Left lung (tissue), 10 donors: ENCODE data around the gene MAU2. TPM values are rescaled to one million over a fixed set of nuclear protein-coding genes. Genes with fewer than 3 reads are reported as not detected.

Source experiments
- ATAC-seq: fragments of 200-7000 bp; cut with Tn5 transposase; one replicate; pipeline ENCODE4 v1.9.1; 2020; ENCODE audit warnings: moderate library complexity
- DNase-seq, 4 donors: peaks; one replicate each; pipeline ENCODE4 v3.0.0-alpha.2; 2013 to 2020
- H3K27ac ChIP-seq, 2 donors: fragments of 200-600 bp; sonication (generic) in 1 of 2; one replicate each; pipeline versions ENCODE4 v1.5.0 to v1.8.0; 2020 to 2021
- H3K27me3 ChIP-seq, 2 donors: fragments of 200-600 bp; sonication (generic) in 1 of 2; one replicate each; pipeline versions ENCODE4 v1.5.0 to v1.8.0; 2020 to 2021
- H3K36me3 ChIP-seq, 2 donors: fragments of 200-600 bp; sonication (generic) in 1 of 2; one replicate each; pipeline versions ENCODE4 v1.5.0 to v1.8.0; 2020 to 2021
- H3K4me1 ChIP-seq, 2 donors: fragments of 200-600 bp; one replicate each; pipeline ENCODE4 v1.8.0; 2021
- H3K4me3 ChIP-seq, 2 donors: fragments of 200-600 bp; sonication (generic) in 1 of 2; one replicate each; pipeline versions ENCODE4 v1.5.0 to v1.8.0; 2020 to 2021; ENCODE audit warnings: mild to moderate bottlenecking in 1 of 2
- H3K9me3 ChIP-seq, 2 donors: fragments of 200-600 bp; sonication (generic) in 1 of 2; one replicate each; pipeline versions ENCODE4 v1.5.0 to v1.8.0; 2020 to 2021
- CTCF ChIP-seq, 2 donors: fragments of 200-600 bp; sonication (generic) in 1 of 2; IDR thresholded peaks; one replicate each; pipeline versions ENCODE4 v1.5.0 to v1.8.0; 2021; ENCODE audit warnings: antibody characterized with exemption in 2 of 2
- intact Hi-C, 2 donors: fragments of 100-400 bp; cut with DNase I; formaldehyde crosslinking; loops; one replicate each; pipeline versions ENCODE4 v1.11.2 to v1.14.2; 2022
- polyA plus RNA-seq, 6 donors: library from polyadenylated mRNA; unstranded; fragments of 120-200 nt; gene quantifications; one replicate each; pipeline ENCODE4 v1.2.1, GENCODE V29; 2013; ENCODE audit not compliant: insufficient read length in 6 of 6
- total RNA-seq, 2 donors: library from RNA; stranded (reverse); fragmentation: NEBNext Ultra II Directional; extraction: Animal tissue kit (Norgen Biotek cat#: 25700); gene quantifications; one replicate each; pipeline ENCODE4 v1.2.1, GENCODE V29; 2021
- donor health status: DM: no; HTN: yes; CAD: no.
- donor health status: DM: no; HTN: no; CAD: no.

The MAU2 gene
- total and polyA plus RNA-seq, 8 donors: 46.7 to 80.3 (median 65.3) TPM

DNA sequence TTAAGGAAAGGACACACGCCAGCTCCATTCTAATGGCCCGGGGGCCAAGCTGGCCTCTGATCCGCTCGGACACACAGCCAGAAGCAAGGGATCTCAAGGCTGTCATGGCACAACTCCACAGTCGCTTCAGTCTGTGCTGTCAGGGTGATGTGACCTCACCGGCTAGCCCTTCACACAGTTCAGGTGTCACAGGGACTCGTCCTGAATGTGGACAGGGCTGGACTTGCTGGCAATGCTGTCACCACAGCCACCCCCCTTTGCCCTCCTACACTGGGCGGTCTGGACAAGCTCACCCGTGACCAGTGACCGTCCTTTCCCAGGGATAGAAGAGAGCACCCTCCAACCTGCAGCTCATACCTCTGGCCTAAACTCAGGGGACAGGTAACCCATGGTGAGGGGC, 15.6 kb upstream of the MAU2 start:
- intact Hi-C loops: no loop called here
- Histone ChIP-seq H3K4me3 (no peak overlapping the region), H3K4me1 (no peaks in the 10 kb centered on the region), H3K36me3 (peaks cover 0 to 100% of the 10 kb centered on the region in 2 donors), H3K27ac (no peak overlapping the region), H3K9me3 (no peaks in the 10 kb centered on the region), H3K27me3 (no peaks in the 10 kb centered on the region)
- DNase-seq (no peak), ATAC-seq (no peak)
- TF ChIP-seq CTCF (IDR thresholded peaks at IDR 0.05): no peak

DNA sequence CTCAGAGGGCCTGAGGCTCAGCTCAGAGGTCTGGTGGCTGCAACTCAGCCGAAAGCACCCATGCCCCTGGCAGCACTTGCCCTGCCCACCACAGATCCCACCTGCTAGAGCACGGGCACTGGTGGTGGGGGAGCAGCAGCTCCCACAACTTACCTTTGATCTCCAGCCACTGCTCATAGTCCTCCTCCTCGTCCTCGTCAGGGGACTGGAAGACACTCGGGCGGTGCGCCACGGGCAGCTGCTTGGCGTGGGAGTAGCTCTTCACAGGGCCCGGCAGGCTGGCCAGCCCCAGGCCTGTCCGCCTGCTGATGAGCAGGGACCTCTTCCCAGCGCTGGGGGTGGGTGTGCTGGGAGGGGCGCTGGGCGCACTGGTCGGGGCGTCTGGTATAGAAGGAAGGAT, 14.9 kb upstream of the MAU2 start:
- Histone ChIP-seq H3K4me3 (no peak overlapping the region), H3K36me3 (peaks cover 0 to 100% of the 10 kb centered on the region in 2 donors), H3K27me3 (no peaks in the 10 kb centered on the region), H3K9me3 (no peaks in the 10 kb centered on the region), H3K4me1 (no peaks in the 10 kb centered on the region), H3K27ac (no peak overlapping the region)
- no peak for TF ChIP-seq CTCF (IDR thresholded peaks at IDR 0.05)
- intact Hi-C loops: no loop called here
- ATAC-seq: no peak
- DNase-seq: no peak

DNA sequence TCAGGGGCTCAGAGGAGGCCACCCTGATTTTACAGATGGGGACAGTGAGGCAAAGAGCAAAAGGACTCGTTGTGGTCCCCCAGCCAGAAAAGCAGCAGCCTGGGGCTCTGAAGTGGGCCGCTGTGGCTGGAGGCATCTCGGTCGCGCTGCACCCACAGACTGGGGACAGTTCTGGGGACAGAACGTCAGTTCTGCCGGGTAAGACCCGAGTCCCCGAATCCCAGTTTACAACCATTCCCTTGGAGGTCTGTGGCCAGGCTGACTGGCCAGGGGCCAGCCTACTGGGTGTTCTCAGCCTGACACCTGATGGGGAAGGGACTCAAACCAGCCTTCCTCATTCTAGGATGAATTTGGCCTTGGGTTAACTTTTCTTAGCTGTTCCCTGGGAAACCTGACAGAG, 14.4 kb upstream of the MAU2 start:
- no peak overlapping the region for H3K27ac ChIP-seq
- ATAC-seq (no peak), DNase-seq (no peak)
- H3K36me3 ChIP-seq: peaks cover 0 to 99% of the 10 kb centered on the region in 2 donors
- no peak overlapping the region for H3K4me3 ChIP-seq
- H3K9me3 ChIP-seq: no peaks in the 10 kb centered on the region
- no peak for TF ChIP-seq CTCF (IDR thresholded peaks at IDR 0.05)
- no peaks in the 10 kb centered on the region for H3K4me1 ChIP-seq
- H3K27me3 ChIP-seq: no peaks in the 10 kb centered on the region
- intact Hi-C loops: no loop called here

- H3K36me3 ChIP-seq: peaks cover 0 to 99% of the 10 kb centered on the region in 2 donors
- H3K4me3 ChIP-seq: no peak overlapping the region
- no peak for ATAC-seq
- DNase-seq: no peak
- intact Hi-C loops: no loop called here
- TF ChIP-seq CTCF (IDR thresholded peaks at IDR 0.05): no peak
- H3K4me1 ChIP-seq: no peaks in the 10 kb centered on the region
- no peaks in the 10 kb centered on the region for H3K27me3 ChIP-seq
- H3K9me3 ChIP-seq: no peaks in the 10 kb centered on the region
- H3K27ac ChIP-seq: no peak overlapping the region
These were observed 12.3 kb upstream of the MAU2 start for GRCh38 chr19:19308373-19308772.

DNA sequence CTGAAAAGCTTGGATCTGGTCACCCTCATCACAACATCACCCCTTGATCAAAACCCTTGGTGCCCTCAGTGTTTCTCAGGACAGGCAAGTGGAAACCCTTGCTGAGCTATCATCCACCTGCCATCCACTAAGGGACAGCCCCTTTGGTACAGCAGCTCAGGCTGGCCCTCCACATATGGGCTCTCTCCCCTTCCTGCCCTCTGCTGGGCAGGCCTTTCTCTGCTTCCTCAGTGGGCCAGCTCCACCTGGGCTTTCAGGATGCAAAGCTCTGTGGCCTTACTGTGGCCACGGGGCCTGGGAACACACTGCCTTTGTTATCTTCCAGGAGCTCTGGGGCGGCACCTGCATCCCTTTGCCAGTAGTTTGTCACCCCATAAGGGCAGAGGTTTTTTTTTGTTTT, 5.2 kb upstream of the MAU2 start:
- no peak overlapping the region for H3K27ac ChIP-seq
- no peak overlapping the region for H3K4me3 ChIP-seq
- no peak for DNase-seq
- no peak for TF ChIP-seq CTCF (IDR thresholded peaks at IDR 0.05)
- no peak for ATAC-seq
- peaks cover 5 to 9% of the 10 kb centered on the region in 2 donors for H3K4me1 ChIP-seq
- H3K27me3 ChIP-seq: no peaks in the 10 kb centered on the region
- intact Hi-C loops: no loop called here
- H3K9me3 ChIP-seq: no peaks in the 10 kb centered on the region
- peaks cover 0 to 60% of the 10 kb centered on the region in 2 donors for H3K36me3 ChIP-seq
